ENCODE measurements around the gene LRRC74A. TPM values are rescaled to one million over a fixed set of nuclear protein-coding genes. Genes with fewer than 3 reads are reported as not detected.

The LRRC74A gene
- total and polyA plus RNA-seq, 9 of the 15 experiments (the other 6 are each of a cell fraction or from before 2014, with no cell fraction given), result not detected

GRCh38 chr14:76872796-76873432 is 46.7 kb downstream of the LRRC74A start (continued):
- TF ChIP-seq, protein P1, sequence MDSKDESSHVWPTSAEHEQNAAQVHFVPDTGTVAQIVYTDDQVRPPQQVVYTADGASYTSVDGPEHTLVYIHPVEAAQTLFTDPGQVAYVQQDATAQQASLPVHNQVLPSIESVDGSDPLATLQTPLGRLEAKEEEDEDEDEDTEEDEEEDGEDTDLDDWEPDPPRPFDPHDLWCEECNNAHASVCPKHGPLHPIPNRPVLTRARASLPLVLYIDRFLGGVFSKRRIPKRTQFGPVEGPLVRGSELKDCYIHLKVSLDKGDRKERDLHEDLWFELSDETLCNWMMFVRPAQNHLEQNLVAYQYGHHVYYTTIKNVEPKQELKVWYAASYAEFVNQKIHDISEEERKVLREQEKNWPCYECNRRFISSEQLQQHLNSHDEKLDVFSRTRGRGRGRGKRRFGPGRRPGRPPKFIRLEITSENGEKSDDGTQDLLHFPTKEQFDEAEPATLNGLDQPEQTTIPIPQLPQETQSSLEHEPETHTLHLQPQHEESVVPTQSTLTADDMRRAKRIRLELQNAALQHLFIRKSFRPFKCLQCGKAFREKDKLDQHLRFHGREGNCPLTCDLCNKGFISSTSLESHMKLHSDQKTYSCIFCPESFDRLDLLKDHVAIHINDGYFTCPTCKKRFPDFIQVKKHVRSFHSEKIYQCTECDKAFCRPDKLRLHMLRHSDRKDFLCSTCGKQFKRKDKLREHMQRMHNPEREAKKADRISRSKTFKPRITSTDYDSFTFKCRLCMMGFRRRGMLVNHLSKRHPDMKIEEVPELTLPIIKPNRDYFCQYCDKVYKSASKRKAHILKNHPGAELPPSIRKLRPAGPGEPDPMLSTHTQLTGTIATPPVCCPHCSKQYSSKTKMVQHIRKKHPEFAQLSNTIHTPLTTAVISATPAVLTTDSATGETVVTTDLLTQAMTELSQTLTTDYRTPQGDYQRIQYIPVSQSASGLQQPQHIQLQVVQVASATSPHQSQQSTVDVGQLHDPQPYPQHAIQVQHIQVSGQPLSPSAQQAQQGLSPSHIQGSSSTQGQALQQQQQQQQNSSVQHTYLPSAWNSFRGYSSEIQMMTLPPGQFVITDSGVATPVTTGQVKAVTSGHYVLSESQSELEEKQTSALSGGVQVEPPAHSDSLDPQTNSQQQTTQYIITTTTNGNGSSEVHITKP (IDR thresholded peaks at IDR 0.05; ENCODE audit: partially characterized antibody), result no peak
- TF ChIP-seq CSDE1 (IDR thresholded peaks at IDR 0.05) (no peak), BACH1 (tag; IDR thresholded peaks at IDR 0.05) (no peak), TRIM24 (IDR thresholded peaks at IDR 0.05) (no peak), GTF2F1 (IDR thresholded peaks at IDR 0.05; ENCODE audit: low read depth, low read length) (no peak), EHMT2 (IDR thresholded peaks at IDR 0.05) (no peak), ZNF311 (CRISPR knock-in tag; IDR thresholded peaks at IDR 0.05) (no peak), GATA2 (CRISPR knock-in tag; IDR thresholded peaks at IDR 0.05) (no peak), BCOR (IDR thresholded peaks at IDR 0.05) (no peak), NCOA1 (IDR thresholded peaks at IDR 0.05; ENCODE audit: low read depth) (no peak), POLR3A (IDR thresholded peaks at IDR 0.05; ENCODE audit: borderline replicate concordance, extremely low read depth, insufficient read depth, insufficient read length) (no peak), RAD21 (CRISPR knock-in tag; conservative IDR thresholded peaks at IDR 0.05 in 1 of 2, IDR thresholded peaks at IDR 0.05 in 1 of 2) (peak; percentile 62 to 70), ZNF175 (CRISPR knock-in tag; IDR thresholded peaks at IDR 0.05; ENCODE audit: low read depth) (no peak), ZNF444 (CRISPR knock-in tag; IDR thresholded peaks at IDR 0.05) (no peak), ZNF561 (CRISPR knock-in tag; conservative IDR thresholded peaks at IDR 0.05) (no peak), BRF1 (IDR thresholded peaks at IDR 0.05; ENCODE audit: borderline replicate concordance, extremely low read depth, insufficient read length) (no peak), STAG1 (CRISPR knock-in tag; IDR thresholded peaks at IDR 0.05; ENCODE audit: borderline replicate concordance) (peak; percentile 72; the same call in 1 of the 2 replicates), ATF1 (CRISPR knock-in tag; IDR thresholded peaks at IDR 0.05) (no peak), ATF1 (tag; IDR thresholded peaks at IDR 0.05) (no peak)
- TF ChIP-seq, protein P2, sequence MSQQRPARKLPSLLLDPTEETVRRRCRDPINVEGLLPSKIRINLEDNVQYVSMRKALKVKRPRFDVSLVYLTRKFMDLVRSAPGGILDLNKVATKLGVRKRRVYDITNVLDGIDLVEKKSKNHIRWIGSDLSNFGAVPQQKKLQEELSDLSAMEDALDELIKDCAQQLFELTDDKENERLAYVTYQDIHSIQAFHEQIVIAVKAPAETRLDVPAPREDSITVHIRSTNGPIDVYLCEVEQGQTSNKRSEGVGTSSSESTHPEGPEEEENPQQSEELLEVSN (IDR thresholded peaks at IDR 0.05; ENCODE audit: borderline replicate concordance in 1 of 2, extremely low read depth in 1 of 2, insufficient read depth in 1 of 2, insufficient read length in 1 of 2, low read depth in 1 of 2, low read length in 1 of 2, poor library complexity in 1 of 2, severe bottlenecking in 1 of 2), result no peak
- TF ChIP-seq, protein P3, sequence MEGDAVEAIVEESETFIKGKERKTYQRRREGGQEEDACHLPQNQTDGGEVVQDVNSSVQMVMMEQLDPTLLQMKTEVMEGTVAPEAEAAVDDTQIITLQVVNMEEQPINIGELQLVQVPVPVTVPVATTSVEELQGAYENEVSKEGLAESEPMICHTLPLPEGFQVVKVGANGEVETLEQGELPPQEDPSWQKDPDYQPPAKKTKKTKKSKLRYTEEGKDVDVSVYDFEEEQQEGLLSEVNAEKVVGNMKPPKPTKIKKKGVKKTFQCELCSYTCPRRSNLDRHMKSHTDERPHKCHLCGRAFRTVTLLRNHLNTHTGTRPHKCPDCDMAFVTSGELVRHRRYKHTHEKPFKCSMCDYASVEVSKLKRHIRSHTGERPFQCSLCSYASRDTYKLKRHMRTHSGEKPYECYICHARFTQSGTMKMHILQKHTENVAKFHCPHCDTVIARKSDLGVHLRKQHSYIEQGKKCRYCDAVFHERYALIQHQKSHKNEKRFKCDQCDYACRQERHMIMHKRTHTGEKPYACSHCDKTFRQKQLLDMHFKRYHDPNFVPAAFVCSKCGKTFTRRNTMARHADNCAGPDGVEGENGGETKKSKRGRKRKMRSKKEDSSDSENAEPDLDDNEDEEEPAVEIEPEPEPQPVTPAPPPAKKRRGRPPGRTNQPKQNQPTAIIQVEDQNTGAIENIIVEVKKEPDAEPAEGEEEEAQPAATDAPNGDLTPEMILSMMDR (IDR thresholded peaks at IDR 0.05 in 2 of 3, conservative IDR thresholded peaks at IDR 0.05 in 1 of 3; ENCODE audit: insufficient read depth in 2 of 3, low read depth in 1 of 3, low read length in 3 of 3), result peak; percentile 74 to 80 (median 77)
- TF ChIP-seq, protein P4, sequence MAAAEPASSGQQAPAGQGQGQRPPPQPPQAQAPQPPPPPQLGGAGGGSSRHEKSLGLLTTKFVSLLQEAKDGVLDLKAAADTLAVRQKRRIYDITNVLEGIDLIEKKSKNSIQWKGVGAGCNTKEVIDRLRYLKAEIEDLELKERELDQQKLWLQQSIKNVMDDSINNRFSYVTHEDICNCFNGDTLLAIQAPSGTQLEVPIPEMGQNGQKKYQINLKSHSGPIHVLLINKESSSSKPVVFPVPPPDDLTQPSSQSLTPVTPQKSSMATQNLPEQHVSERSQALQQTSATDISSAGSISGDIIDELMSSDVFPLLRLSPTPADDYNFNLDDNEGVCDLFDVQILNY (CRISPR knock-in tag; IDR thresholded peaks at IDR 0.05), result no peak

Data from K562 (cell line).